SJSA1 (cell line): Measurements from ENCODE around the gene NADSYN1. TPM values are rescaled to one million over a fixed set of nuclear protein-coding genes. Genes with fewer than 3 reads are reported as not detected.
"Not testable (repeated sequence)": the region's sequence is repeated elsewhere in the genome, so short reads cannot be mapped to it uniquely, and the experiment has no call there.

Source experiments
- DNase-seq, 2 experiments: peaks; one replicate each; pipeline ENCODE4 v3.0.0-alpha.2; 2015 to 2020; ENCODE audit warnings: low spot score in 2 of 2, low read depth in 1 of 2
- H3K27ac ChIP-seq: fragments of 250-450 bp; sonication (Bioruptor Pico); 2 replicates; pipeline ENCODE4 v1.5.1; 2020; ENCODE audit warnings: mild to moderate bottlenecking, moderate library complexity
- H3K27me3 ChIP-seq: fragments of 250-450 bp; sonication (Bioruptor Pico); replicated peaks from 2 replicates; pipeline ENCODE4 v1.5.1; 2020; ENCODE audit warnings: mild to moderate bottlenecking, moderate library complexity
- H3K36me3 ChIP-seq: fragments of 250-450 bp; sonication (Bioruptor Pico); 2 replicates; pipeline ENCODE4 v1.5.1; 2020; ENCODE audit warnings: mild to moderate bottlenecking
- H3K4me1 ChIP-seq: fragments of 250-450 bp; sonication (Bioruptor Pico); replicated peaks from 2 replicates; pipeline ENCODE4 v1.6.1; 2021; ENCODE audit warnings: mild to moderate bottlenecking
- H3K4me3 ChIP-seq: fragments of 250-450 bp; sonication (Bioruptor Pico); 2 replicates; pipeline ENCODE4 v1.5.1; 2020; ENCODE audit warnings: mild to moderate bottlenecking
- H3K9me3 ChIP-seq: fragments of 250-450 bp; sonication (Bioruptor Pico); replicated peaks from 2 replicates; pipeline ENCODE4 v1.5.1; 2020; ENCODE audit warnings: mild to moderate bottlenecking
- total RNA-seq: library from RNA; depleted of rRNA; stranded (reverse); fragments of >200 nt; shearing (Covaris generic); gene quantifications from 2 replicates; pipeline ENCODE4 v1.2.3, GENCODE V29; 2014; rRNA removed

Gene NADSYN1
- total RNA-seq: 21.8 and 26.1 TPM in 2 replicates

DNA sequence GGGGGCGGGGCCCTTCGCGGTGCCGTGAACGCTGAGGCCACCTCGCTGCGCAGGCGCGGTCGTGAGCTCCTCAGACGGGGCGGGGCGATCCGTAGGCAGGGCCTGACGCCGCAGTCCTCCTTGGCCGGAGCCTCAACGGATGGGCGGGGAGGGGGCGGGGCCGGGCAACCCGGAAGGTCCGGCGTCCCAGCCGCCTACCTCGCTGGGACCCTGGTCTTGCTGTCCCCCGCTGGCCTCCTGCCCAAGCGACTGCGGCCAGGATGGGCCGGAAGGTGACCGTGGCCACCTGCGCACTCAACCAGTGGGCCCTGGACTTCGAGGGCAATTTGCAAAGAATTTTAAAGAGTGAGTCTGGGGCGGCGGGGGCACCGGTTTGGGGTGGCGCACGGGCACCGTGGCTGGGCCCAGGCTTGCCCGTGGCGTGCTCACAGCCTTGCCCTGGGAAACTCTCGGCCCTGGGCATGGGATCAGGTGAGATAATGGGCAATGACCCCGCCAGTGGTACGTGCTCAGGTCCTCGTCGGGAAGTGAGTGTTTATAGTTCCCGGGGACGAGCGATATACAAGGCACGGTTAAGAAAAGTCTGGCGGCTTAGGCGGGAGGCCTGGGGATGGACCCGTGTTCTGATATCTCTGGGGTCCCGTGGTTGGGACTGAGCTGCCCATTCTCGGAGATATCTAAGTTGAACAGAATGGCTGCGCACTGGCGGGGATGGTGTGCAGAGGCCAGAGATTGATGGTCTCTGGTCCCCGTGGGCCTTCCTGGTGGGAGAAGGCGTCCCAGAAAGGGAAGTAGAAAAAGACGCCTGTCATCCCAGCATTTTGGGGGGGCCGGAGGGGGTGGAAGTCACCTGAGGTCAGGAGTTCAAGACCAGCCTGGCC is at the start of gene NADSYN1:
TSS of gene NADSYN1 (plus strand) at position 167 of the 881 bp plus-strand sequence. CDS start at position 261, 94 bp downstream.
- DNase-seq: peak; percentile 72 to 91
- Histone ChIP-seq H3K27ac (peak within 1 kb of the TSS; percentile 26; the same call in 1 of the 2 replicates), H3K36me3 (peaks cover 9% of the 10 kb centered on the region; the same call in 1 of the 2 replicates), H3K4me3 (peak within 1 kb of the TSS; percentile 78), H3K4me1 (no peaks in the 10 kb centered on the region), H3K9me3 (no peaks in the 10 kb centered on the region), H3K27me3 (no peaks in the 10 kb centered on the region)

DNA sequence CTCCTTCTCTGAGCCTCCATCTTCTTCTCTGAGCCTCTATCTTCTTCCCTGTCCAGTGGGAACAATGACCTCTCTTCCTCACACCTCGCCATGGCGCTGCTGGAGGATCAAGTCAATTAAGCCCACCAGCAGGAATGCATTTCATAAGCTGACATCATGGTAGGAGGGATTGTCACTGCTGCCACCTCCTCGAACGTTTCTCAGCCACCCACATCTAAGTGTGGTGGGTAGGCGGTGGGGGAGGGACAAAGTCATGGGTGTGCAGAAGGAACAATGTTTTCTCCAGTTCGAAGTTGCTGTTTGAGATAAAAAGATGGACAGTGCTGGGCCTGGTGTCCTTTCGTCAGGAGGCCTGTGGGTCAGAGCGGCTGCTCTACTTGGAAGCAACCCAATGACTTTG is 48.8 kb upstream of the NADSYN1 start:
- no peak overlapping the region for H3K27ac ChIP-seq
- H3K36me3 ChIP-seq: no peaks in the 10 kb centered on the region
- no peaks in the 10 kb centered on the region for H3K4me1 ChIP-seq
- no peak overlapping the region for H3K4me3 ChIP-seq
- H3K9me3 ChIP-seq: no peaks in the 10 kb centered on the region
- DNase-seq: no peak
- H3K27me3 ChIP-seq: no peaks in the 10 kb centered on the region

DNA sequence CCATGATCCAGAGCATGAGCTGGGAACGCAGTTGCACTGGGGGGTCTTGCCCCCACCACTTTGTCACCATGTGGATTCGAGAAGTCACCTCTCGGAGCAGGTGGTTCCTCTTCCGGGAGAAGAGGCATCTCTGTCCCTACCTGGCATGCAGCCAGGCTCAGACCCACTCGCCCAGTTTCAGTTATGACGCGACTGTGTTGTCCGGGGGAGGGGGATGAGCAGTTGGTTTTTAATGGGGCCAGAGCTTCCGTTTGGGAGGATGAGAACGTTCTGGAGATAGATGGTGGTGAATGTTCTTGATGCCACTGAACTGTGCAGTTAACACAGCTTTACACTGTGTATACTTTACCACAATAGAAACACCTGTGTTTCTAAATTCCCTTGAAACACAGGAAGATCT is 46.3 kb upstream of the NADSYN1 start:
- Histone ChIP-seq H3K27me3 (no peaks in the 10 kb centered on the region), H3K4me3 (no peak overlapping the region), H3K27ac (no peak overlapping the region), H3K9me3 (no peaks in the 10 kb centered on the region), H3K4me1 (no peaks in the 10 kb centered on the region), H3K36me3 (no peaks in the 10 kb centered on the region)
- DNase-seq: no peak

DNA sequence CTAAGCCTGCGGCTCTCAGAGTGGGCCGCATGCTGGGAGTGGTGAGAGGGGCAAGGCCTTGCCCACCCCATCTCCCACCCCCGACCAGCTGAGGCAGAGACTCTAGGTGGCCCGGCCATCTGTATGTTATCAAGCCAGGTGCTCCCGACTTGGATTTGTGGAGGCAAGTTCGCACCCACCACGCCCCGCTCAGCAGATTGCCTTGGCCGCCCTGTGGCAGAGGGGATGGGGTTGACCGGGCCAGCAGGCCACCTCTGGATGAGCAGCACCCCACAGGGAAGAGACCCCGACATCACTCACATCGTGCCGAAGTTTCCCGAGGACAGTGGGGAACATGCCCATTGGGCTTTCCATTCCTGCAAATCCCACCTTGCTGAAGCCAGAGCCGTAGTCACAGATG is 45.6 kb upstream of the NADSYN1 start:
- H3K4me3 ChIP-seq: no peak overlapping the region
- DNase-seq: no peak

DNA sequence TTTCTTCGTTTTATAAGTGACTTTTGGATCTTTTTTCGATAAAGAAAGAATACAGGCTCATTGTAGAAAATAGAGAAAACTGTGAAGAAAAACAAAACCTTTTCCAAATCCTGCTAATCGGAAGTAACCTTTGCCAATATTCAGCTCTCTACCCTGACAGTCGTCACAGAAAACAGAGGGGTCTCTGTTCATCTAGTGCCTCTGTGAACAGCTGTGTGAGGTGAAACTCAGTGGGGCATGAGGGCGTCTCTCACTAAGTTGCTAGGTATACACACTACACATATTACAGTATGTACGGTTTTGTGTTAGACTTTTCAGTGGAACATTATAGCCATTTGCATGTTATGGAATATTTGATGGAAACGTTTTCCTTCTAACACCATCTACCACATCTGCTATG is 44.2 kb upstream of the NADSYN1 start:
- Histone ChIP-seq H3K4me1 (no peaks in the 10 kb centered on the region), H3K27me3 (no peaks in the 10 kb centered on the region), H3K36me3 (no peaks in the 10 kb centered on the region), H3K9me3 (no peaks in the 10 kb centered on the region), H3K4me3 (no peak overlapping the region), H3K27ac (no peak overlapping the region)
- DNase-seq: no peak

More for the DNA sequence above, 45.6 kb upstream of the NADSYN1 start:
- Histone ChIP-seq H3K36me3 (no peaks in the 10 kb centered on the region), H3K9me3 (no peaks in the 10 kb centered on the region), H3K27ac (no peak overlapping the region), H3K4me1 (no peaks in the 10 kb centered on the region), H3K27me3 (no peaks in the 10 kb centered on the region)

DNA sequence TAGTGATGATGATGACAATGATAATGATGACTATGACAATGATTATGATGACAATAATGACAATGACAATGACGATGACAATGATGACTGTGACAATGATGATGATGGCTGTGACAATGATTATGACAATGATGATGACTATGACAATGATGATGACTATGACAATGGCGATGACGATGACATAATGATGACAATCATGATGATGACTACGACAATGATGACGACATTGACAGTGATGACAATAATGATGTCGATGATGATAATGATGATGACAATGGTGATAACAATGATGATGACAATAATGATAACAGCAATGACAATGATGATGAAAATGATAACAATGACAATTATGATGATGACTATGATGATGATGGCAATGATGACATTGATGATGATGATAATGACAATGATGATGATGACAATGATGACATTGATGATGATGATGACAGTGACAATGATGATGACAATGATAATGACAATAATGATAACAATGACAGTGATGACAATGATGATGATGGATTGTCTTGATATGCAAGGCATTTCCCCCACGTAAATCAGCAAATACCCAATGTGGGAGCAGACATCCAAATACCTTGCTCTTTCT is 42.5 kb upstream of the NADSYN1 start:
- no peak for DNase-seq
- no peaks in the 10 kb centered on the region for H3K36me3 ChIP-seq
- no peaks in the 10 kb centered on the region for H3K4me1 ChIP-seq
- no peaks in the 10 kb centered on the region for H3K9me3 ChIP-seq
- H3K27ac ChIP-seq: no peak overlapping the region
- no peaks in the 10 kb centered on the region for H3K27me3 ChIP-seq
- no peak overlapping the region for H3K4me3 ChIP-seq

DNA sequence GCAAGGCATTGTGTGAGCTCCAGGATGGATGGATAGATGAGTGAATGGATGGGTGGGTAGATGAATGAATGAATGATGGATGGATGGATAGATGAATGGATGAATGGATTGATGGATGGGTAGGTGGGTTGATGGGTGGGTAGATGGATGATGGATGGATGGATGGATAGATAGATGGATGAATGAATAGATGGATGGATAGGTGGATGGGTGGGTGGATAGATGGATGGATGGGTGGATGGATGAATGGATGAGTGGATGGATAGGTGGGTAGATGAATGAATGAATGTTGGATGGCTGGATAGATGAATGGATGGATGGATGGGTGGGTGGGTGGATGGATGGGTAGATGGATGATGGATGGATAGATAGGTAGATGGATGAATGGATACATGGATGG is 38.4 kb upstream of the NADSYN1 start:
- no peaks in the 10 kb centered on the region for H3K4me1 ChIP-seq
- H3K36me3 ChIP-seq: no peaks in the 10 kb centered on the region
- no peaks in the 10 kb centered on the region for H3K9me3 ChIP-seq
- no peak overlapping the region for H3K4me3 ChIP-seq
- DNase-seq: no peak
- no peaks in the 10 kb centered on the region for H3K27me3 ChIP-seq
- H3K27ac ChIP-seq: no peak overlapping the region

DNA sequence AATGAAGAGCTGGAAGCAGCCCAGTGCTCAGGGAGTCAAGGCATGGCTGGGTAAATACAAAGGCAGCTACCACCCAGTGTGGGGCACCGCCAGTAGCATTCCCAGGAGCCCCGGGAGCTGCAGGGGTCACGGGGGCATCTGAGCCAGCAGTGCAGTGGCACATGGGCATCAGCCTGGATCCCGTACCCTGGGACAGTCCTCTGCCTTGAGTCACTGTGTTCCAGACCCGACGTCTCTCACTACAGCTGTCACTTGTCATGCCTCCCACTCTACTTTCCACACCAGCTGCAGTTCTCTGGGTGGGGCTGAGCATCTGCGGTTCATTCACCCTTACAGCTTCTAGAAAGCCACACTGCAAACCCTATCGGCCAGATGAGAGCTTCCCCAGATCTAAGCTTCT is 34.4 kb upstream of the NADSYN1 start:
- no peak overlapping the region for H3K27ac ChIP-seq
- peaks cover 8% of the 10 kb centered on the region; the same call in 1 of the 2 replicates for H3K4me1 ChIP-seq
- DNase-seq: no peak

DNA sequence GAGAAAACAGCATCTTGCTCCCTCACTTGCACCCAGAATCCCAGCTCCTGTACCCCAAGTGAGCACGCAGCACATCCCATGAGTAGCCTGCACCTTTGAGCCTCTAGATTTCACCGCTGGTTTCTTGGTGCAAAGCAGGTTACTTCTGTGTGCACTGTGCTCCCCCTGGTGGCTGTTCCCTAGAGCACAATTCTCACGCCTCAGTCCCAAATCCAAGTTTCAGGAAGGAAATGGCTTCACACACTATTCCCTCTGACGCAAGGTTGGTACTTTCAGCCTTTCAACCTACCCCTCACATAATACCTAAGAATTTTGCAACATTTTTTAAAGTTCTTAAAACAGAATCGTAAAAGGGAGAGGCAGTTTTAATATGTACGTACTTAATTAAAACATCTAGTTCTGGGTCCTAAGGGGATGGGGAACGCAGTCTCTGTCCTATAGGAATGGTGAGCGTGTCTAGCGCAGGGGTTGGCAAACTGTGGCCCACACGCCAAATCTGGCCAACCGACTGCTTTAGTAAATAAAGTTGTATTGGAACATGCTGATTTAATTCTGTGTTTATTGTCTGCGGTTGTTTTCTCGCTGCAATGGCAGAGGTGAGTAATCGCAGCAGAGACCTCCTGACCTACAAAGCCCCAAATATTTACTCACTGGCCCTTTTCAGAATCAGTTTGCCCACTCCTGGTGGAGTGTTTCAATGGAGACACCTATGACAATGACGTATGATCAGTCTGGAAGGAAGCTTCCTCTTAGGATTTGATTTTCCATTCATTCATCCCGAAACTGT is 32.4 kb upstream of the NADSYN1 start:
- no peak overlapping the region for H3K4me3 ChIP-seq
- no peak overlapping the region for H3K27ac ChIP-seq
- DNase-seq: peak in 1 of 2 experiments; percentile 20
- no peaks in the 10 kb centered on the region for H3K9me3 ChIP-seq
- peaks cover 8% of the 10 kb centered on the region; the same call in 1 of the 2 replicates for H3K4me1 ChIP-seq
- H3K36me3 ChIP-seq: no peaks in the 10 kb centered on the region
- no peaks in the 10 kb centered on the region for H3K27me3 ChIP-seq

More for the DNA sequence above, 34.4 kb upstream of the NADSYN1 start:
- Histone ChIP-seq H3K4me3 (no peak overlapping the region), H3K36me3 (no peaks in the 10 kb centered on the region), H3K9me3 (no peaks in the 10 kb centered on the region), H3K27me3 (no peaks in the 10 kb centered on the region)

DNA sequence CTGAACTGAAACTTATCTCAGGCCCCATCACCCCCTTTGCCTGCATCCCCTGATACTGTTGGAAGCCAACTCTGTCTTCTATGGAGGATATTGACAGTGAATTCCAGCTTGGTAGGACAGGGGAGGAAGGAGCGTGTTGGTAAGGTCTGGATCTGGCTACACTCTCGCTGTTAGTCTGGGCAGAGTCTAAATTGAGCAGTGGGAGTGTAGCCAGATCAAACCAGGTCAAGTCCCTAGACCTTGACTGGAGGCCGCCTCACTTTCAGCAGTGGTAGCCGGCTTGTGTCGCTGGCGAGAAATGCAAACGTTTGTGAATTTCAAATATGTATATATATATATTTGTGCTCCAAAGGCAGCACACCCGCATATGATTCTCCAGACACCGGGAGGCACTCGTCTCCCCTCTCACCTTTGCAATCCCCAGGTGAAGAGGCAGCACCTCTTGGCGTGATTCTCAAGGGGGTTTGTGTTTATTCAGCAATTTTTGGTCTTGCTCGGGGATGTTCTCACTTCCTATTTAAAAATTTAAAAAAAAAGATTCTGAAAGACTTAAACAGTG is 31.5 kb upstream of the NADSYN1 start:
- H3K27ac ChIP-seq: no peak overlapping the region
- no peaks in the 10 kb centered on the region for H3K36me3 ChIP-seq
- H3K27me3 ChIP-seq: no peaks in the 10 kb centered on the region
- H3K4me3 ChIP-seq: no peak overlapping the region
- peaks cover 8% of the 10 kb centered on the region; the same call in 1 of the 2 replicates for H3K4me1 ChIP-seq
- no peak for DNase-seq
- no peaks in the 10 kb centered on the region for H3K9me3 ChIP-seq

DNA sequence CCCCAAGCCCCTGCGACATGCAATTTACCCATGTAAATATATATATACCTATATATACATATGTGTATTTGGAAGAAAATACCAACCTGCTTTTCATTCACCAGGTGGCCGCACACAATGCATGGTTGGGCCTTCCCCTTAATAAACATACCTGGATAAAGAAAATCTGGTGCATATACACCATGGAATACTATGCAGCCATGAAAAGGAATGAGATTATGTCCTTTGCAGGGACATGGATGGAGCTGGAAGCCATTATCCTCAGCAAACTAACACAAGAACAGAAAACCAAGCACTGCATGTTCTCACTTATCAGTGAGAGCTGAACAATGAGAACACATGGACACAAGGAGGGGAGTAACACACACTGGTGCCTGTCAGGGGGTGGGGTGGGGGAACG is 30.7 kb upstream of the NADSYN1 start:
- H3K27me3 ChIP-seq, H3K4me3 ChIP-seq, H3K27ac ChIP-seq, DNase-seq, H3K36me3 ChIP-seq, H3K4me1 ChIP-seq, H3K9me3 ChIP-seq: not testable (repeated sequence)

DNA sequence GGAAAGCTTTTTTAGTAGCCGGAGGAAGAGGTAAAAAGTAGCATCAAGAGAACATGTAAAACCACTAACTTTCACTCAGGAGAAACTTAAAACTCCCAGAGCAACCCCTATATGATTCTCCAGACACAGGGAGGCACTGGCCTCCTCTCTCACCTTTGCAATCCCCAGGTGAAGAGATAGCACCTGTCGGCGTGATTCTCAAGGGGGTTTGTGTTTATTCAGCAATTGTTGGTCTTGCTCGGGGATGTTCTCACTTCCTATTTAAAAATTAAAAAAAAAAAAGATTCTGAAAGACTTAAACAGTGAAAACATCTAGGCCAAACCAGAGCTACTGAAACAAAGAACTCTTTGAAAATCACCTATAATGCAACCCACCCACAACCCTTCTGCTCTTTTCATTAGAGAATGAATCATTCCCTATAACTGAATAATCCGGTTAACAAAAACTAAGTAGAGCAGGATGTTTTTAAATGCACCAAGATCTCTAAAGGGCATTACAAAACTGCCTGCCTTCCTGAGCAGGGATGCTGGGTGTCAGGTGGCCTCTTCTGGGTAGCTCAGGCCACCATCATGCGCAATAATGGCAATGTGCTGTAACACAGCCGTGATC is 29.7 kb upstream of the NADSYN1 start:
- Histone ChIP-seq H3K9me3 (no peaks in the 10 kb centered on the region), H3K36me3 (no peaks in the 10 kb centered on the region), H3K27me3 (no peaks in the 10 kb centered on the region), H3K4me3 (no peak overlapping the region), H3K27ac (no peak overlapping the region), H3K4me1 (peaks cover 8% of the 10 kb centered on the region; the same call in 1 of the 2 replicates)
- no peak for DNase-seq

DNA sequence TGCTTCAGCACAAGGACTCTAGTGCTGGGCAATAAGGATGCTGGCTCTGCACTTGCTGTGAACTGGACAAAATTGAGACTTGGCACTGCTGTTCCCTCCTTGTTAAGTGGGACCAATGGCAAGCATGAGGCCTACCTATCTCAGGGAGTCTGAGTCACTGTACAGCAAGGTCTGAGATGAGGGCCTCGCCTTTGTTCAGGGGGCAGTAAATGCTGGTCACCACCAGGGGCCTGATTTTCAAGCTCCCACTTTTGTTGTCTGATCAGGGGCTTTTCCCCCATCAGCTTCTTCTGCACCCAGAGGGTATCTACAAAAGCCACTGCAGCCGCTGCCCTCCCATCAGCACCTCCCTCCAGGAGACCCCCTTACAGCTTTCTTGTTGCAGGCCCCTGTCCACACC is 27.6 kb upstream of the NADSYN1 start:
- no peak overlapping the region for H3K27ac ChIP-seq
- no peak for DNase-seq

More for the DNA sequence above, 27.6 kb upstream of the NADSYN1 start:
- Histone ChIP-seq H3K4me3 (no peak overlapping the region), H3K4me1 (peaks cover 8% of the 10 kb centered on the region; the same call in 1 of the 2 replicates), H3K27me3 (no peaks in the 10 kb centered on the region), H3K9me3 (no peaks in the 10 kb centered on the region), H3K36me3 (no peaks in the 10 kb centered on the region)
